ENCODE data around the gene SLC39A2. TPM values are rescaled to one million over a fixed set of nuclear protein-coding genes. Genes with fewer than 3 reads are reported as not detected.

Gene SLC39A2
- total and polyA plus RNA-seq, 2 experiments from 2014 or later: 4.2 to 6.2 TPM

- 95% methylated on average over 3 of the region's 3 CpGs for WGBS (ENCODE audit: low lambda C conversion rate, missing lambda C conversion rate)
- TF ChIP-seq EZH2 (IDR thresholded peaks at IDR 0.05; ENCODE audit: borderline replicate concordance) (no peak), CTCF (IDR thresholded peaks at IDR 0.05; ENCODE audit: poor library complexity) (no peak), EZH2phosphoT487 (IDR thresholded peaks at IDR 0.05; ENCODE audit: low read depth, severe bottlenecking, unreplicated experiment) (no peak)
- no peak for DNase-seq (ENCODE audit: low spot score)
- Histone ChIP-seq H3K27me3 (no peaks in the 10 kb centered on the region), H4K20me1 (ENCODE audit: insufficient read depth, poor library complexity, severe bottlenecking) (no peaks in the 10 kb centered on the region), H3K36me3 (replicated peaks; ENCODE audit: insufficient read depth, low read depth) (no peaks in the 10 kb centered on the region), H3K27ac (no peak overlapping the region), H3K79me2 (no peaks in the 10 kb centered on the region), H3K4me1 (ENCODE audit: insufficient read depth) (no peaks in the 10 kb centered on the region), H3K4me2 (no peak overlapping the region), H3K4me3 (no peak overlapping the region), H2AFZ (no peak overlapping the region), H3K9me3 (ENCODE audit: low read depth) (no peaks in the 10 kb centered on the region), H3K9me2 (replicated peaks; ENCODE audit: insufficient read depth) (no peaks in the 10 kb centered on the region)
These were observed 50.2 kb downstream of the SLC39A2 start for GRCh38 chr14:21049271-21049673.

- Histone ChIP-seq H3K4me1 (ENCODE audit: insufficient read depth) (no peaks in the 10 kb centered on the region), H4K20me1 (ENCODE audit: insufficient read depth, poor library complexity, severe bottlenecking) (no peaks in the 10 kb centered on the region), H2AFZ (no peak overlapping the region), H3K9me3 (ENCODE audit: low read depth) (no peaks in the 10 kb centered on the region), H3K79me2 (no peaks in the 10 kb centered on the region), H3K9me2 (replicated peaks; ENCODE audit: insufficient read depth) (no peaks in the 10 kb centered on the region), H3K27me3 (no peaks in the 10 kb centered on the region), H3K27ac (no peak overlapping the region), H3K4me2 (no peak overlapping the region), H3K36me3 (replicated peaks; ENCODE audit: insufficient read depth, low read depth) (no peaks in the 10 kb centered on the region), H3K4me3 (no peak overlapping the region)
- DNase-seq (ENCODE audit: low spot score): no peak
- no peak for TF ChIP-seq EZH2 (IDR thresholded peaks at IDR 0.05; ENCODE audit: borderline replicate concordance)
- WGBS (ENCODE audit: low lambda C conversion rate, missing lambda C conversion rate): 87% methylated on average over 3 of the region's 3 CpGs
These were observed 51.5 kb downstream of the SLC39A2 start for GRCh38 chr14:21050597-21050996.

Small RNA genes within 50 kb of the gene (microRNA-seq; reads per million reads assigned to microRNA genes)
- 1.3 reads per million for gene MIR6717

Small RNA genes within 50 kb of the gene (small RNA-seq; reads per million reads assigned to genes)
- not detected for gene RN7SL189P

Other genes starting within 250 kb of the SLC39A2 start
- not detected in 2 replicates for gene EDDM3B, start 230.9 kb upstream of the SLC39A2 start, total RNA-seq
- gene EDDM3B, start 230.9 kb upstream of the SLC39A2 start, polyA plus RNA-seq: 0.41 TPM in 1 of 2 replicates, not detected in the other
- gene RNASE6, start 218.0 kb upstream of the SLC39A2 start, total RNA-seq: 1.0 and 1.3 TPM in 2 replicates
- gene RNASE6, start 218.0 kb upstream of the SLC39A2 start, polyA plus RNA-seq: 0.78 and 1.8 TPM in 2 replicates
- 61.0 and 84.5 TPM in 2 replicates for gene RNASE1, start 196.4 kb upstream of the SLC39A2 start, total RNA-seq
- gene RNASE1, start 196.4 kb upstream of the SLC39A2 start, polyA plus RNA-seq: 108 and 135 TPM in 2 replicates
- gene RNASE3, start 107.9 kb upstream of the SLC39A2 start, total RNA-seq: 1.4 TPM in 1 of 2 replicates, not detected in the other
- 0.50 and 0.52 TPM in 2 replicates for gene RNASE3, start 107.9 kb upstream of the SLC39A2 start, polyA plus RNA-seq
- gene RNASE2, start 43.8 kb upstream of the SLC39A2 start, total RNA-seq: 0.92 and 1.6 TPM in 2 replicates
- gene RNASE2, start 43.8 kb upstream of the SLC39A2 start, polyA plus RNA-seq: 5.6 and 8.9 TPM in 2 replicates
- gene METTL17, start 9.3 kb upstream of the SLC39A2 start, total RNA-seq: 79.8 and 80.9 TPM in 2 replicates
- 65.9 and 70.3 TPM in 2 replicates for gene METTL17, start 9.3 kb upstream of the SLC39A2 start, polyA plus RNA-seq
- 92.0 and 114 TPM in 2 replicates for gene NDRG2, start 25.8 kb downstream of the SLC39A2 start, total RNA-seq
- 108 and 112 TPM in 2 replicates for gene NDRG2, start 25.8 kb downstream of the SLC39A2 start, polyA plus RNA-seq
- gene TPPP2, start 30.9 kb downstream of the SLC39A2 start, total RNA-seq: not detected in 2 replicates
- not detected in 2 replicates for gene TPPP2, start 30.9 kb downstream of the SLC39A2 start, polyA plus RNA-seq
- gene RNASE13, start 35.5 kb downstream of the SLC39A2 start, total RNA-seq: not detected in 2 replicates
- gene RNASE13, start 35.5 kb downstream of the SLC39A2 start, polyA plus RNA-seq: not detected in 2 replicates
- not detected in 2 replicates for gene RNASE7, start 43.1 kb downstream of the SLC39A2 start, total RNA-seq
- gene RNASE7, start 43.1 kb downstream of the SLC39A2 start, polyA plus RNA-seq: not detected in 2 replicates
- not detected in 2 replicates for gene RNASE8, start 58.5 kb downstream of the SLC39A2 start, total RNA-seq
- not detected in 2 replicates for gene RNASE8, start 58.5 kb downstream of the SLC39A2 start, polyA plus RNA-seq
- 36.0 and 53.7 TPM in 2 replicates for gene ARHGEF40, start 71.0 kb downstream of the SLC39A2 start, total RNA-seq
- 36.7 and 38.1 TPM in 2 replicates for gene ARHGEF40, start 71.0 kb downstream of the SLC39A2 start, polyA plus RNA-seq
- gene ZNF219, start 99.4 kb downstream of the SLC39A2 start, total RNA-seq: 29.5 and 52.8 TPM in 2 replicates
- gene ZNF219, start 99.4 kb downstream of the SLC39A2 start, polyA plus RNA-seq: 24.4 and 25.1 TPM in 2 replicates
- gene TMEM253, start 101.8 kb downstream of the SLC39A2 start, total RNA-seq: 1.9 and 4.9 TPM in 2 replicates
- gene TMEM253, start 101.8 kb downstream of the SLC39A2 start, polyA plus RNA-seq: 5.4 and 7.8 TPM in 2 replicates
- not detected in 2 replicates for gene OR5AU1, start 156.8 kb downstream of the SLC39A2 start, total RNA-seq
- gene OR5AU1, start 156.8 kb downstream of the SLC39A2 start, polyA plus RNA-seq: not detected in 2 replicates